DND-41 (cell line): ENCODE results near the gene FASN.

Source experiments
- EZH2 ChIP-seq: IDR thresholded peaks from 3 replicates; pipeline ENCODE4 v1.6.1; 2012; ENCODE audit warnings: borderline replicate concordance, low read depth, mild to moderate bottlenecking, moderate library complexity, low read length, inconsistent platforms; ENCODE audit not compliant: severe bottlenecking
- TF ChIP-seq, protein P1 (sequence below): IDR thresholded peaks from 2 replicates; pipeline ENCODE4 v1.5.1; 2012; ENCODE audit warnings: borderline replicate concordance, low read length, moderate library complexity, mild to moderate bottlenecking; ENCODE audit not compliant: poor library complexity, severe bottlenecking; ENCODE audit errors: extremely low read depth

- TF ChIP-seq, protein P1, sequence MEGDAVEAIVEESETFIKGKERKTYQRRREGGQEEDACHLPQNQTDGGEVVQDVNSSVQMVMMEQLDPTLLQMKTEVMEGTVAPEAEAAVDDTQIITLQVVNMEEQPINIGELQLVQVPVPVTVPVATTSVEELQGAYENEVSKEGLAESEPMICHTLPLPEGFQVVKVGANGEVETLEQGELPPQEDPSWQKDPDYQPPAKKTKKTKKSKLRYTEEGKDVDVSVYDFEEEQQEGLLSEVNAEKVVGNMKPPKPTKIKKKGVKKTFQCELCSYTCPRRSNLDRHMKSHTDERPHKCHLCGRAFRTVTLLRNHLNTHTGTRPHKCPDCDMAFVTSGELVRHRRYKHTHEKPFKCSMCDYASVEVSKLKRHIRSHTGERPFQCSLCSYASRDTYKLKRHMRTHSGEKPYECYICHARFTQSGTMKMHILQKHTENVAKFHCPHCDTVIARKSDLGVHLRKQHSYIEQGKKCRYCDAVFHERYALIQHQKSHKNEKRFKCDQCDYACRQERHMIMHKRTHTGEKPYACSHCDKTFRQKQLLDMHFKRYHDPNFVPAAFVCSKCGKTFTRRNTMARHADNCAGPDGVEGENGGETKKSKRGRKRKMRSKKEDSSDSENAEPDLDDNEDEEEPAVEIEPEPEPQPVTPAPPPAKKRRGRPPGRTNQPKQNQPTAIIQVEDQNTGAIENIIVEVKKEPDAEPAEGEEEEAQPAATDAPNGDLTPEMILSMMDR = no peak
- TF ChIP-seq EZH2 = no peak
Observed at GRCh38 chr17:82031303-82031884, 66.6 kb downstream of the FASN start, which contains the start of gene RAC3.
